ENCODE results near the gene OVCH2.

GRCh38 chr11:7670641-7671040 is 35.6 kb downstream of the OVCH2 start:
- TF ChIP-seq CTCF (IDR thresholded peaks at IDR 0.05; ENCODE audit: borderline replicate concordance, extremely low read depth, low read length, poor library complexity, severe bottlenecking) (no peak), EZH2 (IDR thresholded peaks at IDR 0.05; ENCODE audit: borderline replicate concordance, low read depth, low read length, severe bottlenecking) (no peak)

All from DND-41 (cell line).